Measurements from ENCODE around the gene RAB11FIP5. TPM values are rescaled to one million over a fixed set of nuclear protein-coding genes. Genes with fewer than 3 reads are reported as not detected.

The RAB11FIP5 gene
- total RNA-seq, 2 experiments from 2014 or later: 8.5 to 8.7 TPM

GRCh38 chr2:73117441-73117840 lies 4.7 kb upstream of the RAB11FIP5 start:
- no peak for DNase-seq
- Mint-ChIP-seq H3K4me1 (no peaks in the 10 kb centered on the region), H3K27me3 (peaks cover 21% of the 10 kb centered on the region), H3K9me3 (no peaks in the 10 kb centered on the region), H3K36me3 (ENCODE audit: low read depth) (no peaks in the 10 kb centered on the region), H3K4me3 (no peak overlapping the region), H3K27ac (no peak overlapping the region)
- ChIA-PET POLR2A (interaction anchor here (0.6 kb wide), 1 partner anchor 230 kb away, joined by 5 read pairs; no protein-coding TSS in a partner anchor), CTCF (no interaction called here)

GRCh38 chr2:73116182-73116960 lies 3.6 kb upstream of the RAB11FIP5 start:
- POLR2A ChIA-PET: no interaction called here
- H3K4me1 Mint-ChIP-seq: peaks cover 8% of the 10 kb centered on the region
- no peaks in the 10 kb centered on the region for H3K36me3 Mint-ChIP-seq (ENCODE audit: low read depth)
- CTCF ChIA-PET: no interaction called here
- no peak overlapping the region for H3K4me3 Mint-ChIP-seq
- DNase-seq: no peak
- no peaks in the 10 kb centered on the region for H3K9me3 Mint-ChIP-seq
- H3K27me3 Mint-ChIP-seq: peaks cover 25% of the 10 kb centered on the region
- no peak overlapping the region for H3K27ac Mint-ChIP-seq

- no peak for DNase-seq
- peaks cover 23% of the 10 kb centered on the region for H3K27me3 Mint-ChIP-seq
- ChIA-PET CTCF (no interaction called here), POLR2A (no interaction called here)
- H3K27ac Mint-ChIP-seq: no peak overlapping the region
- H3K4me1 Mint-ChIP-seq: peaks cover 18% of the 10 kb centered on the region
- H3K4me3 Mint-ChIP-seq: peak overlapping the region; percentile 34
- H3K9me3 Mint-ChIP-seq: no peaks in the 10 kb centered on the region
- H3K36me3 Mint-ChIP-seq (ENCODE audit: low read depth): no peaks in the 10 kb centered on the region
Measured at GRCh38 chr2:73114273-73114867, 1.6 kb upstream of the RAB11FIP5 start.

GRCh38 chr2:73112026-73112912 lies 479 bp downstream of the RAB11FIP5 start:
- H3K36me3 Mint-ChIP-seq (ENCODE audit: low read depth): no peaks in the 10 kb centered on the region
- H3K4me3 Mint-ChIP-seq: peak overlapping the region; percentile 79
- peaks cover 30% of the 10 kb centered on the region for H3K4me1 Mint-ChIP-seq
- peak overlapping the region; percentile 58 for H3K27ac Mint-ChIP-seq
- peaks cover 23% of the 10 kb centered on the region for H3K27me3 Mint-ChIP-seq
- POLR2A ChIA-PET: no interaction called here
- peak; percentile 13 for DNase-seq
- H3K9me3 Mint-ChIP-seq: no peaks in the 10 kb centered on the region
- CTCF ChIA-PET: interaction anchor here (0.5 to 1.8 kb wide), 3 partner anchors 65 to 521 kb away, joined by 3 to 6 read pairs (median 3); no protein-coding TSS in a partner anchor

GRCh38 chr2:73111073-73112025 lies 1.4 kb downstream of the RAB11FIP5 start:
- no peaks in the 10 kb centered on the region for H3K36me3 Mint-ChIP-seq (ENCODE audit: low read depth)
- ChIA-PET CTCF (interaction anchor here (1.2 to 1.8 kb wide), 3 partner anchors 14 to 66 kb away, joined by 5 to 6 read pairs (median 6); no protein-coding TSS in a partner anchor), POLR2A (no interaction called here)
- H3K9me3 Mint-ChIP-seq: no peaks in the 10 kb centered on the region
- H3K27me3 Mint-ChIP-seq: peaks cover 19% of the 10 kb centered on the region
- peak overlapping the region; percentile 79 for H3K4me3 Mint-ChIP-seq
- no peak for DNase-seq
- H3K27ac Mint-ChIP-seq: peak overlapping the region; percentile 58
- H3K4me1 Mint-ChIP-seq: peaks cover 37% of the 10 kb centered on the region

- ChIA-PET CTCF (interaction anchor here (1.2 to 1.5 kb wide), 2 partner anchors 13 to 67 kb away, joined by 5 to 6 read pairs; no protein-coding TSS in a partner anchor), POLR2A (no interaction called here)
- Mint-ChIP-seq H3K27ac (no peak overlapping the region), H3K4me1 (peaks cover 37% of the 10 kb centered on the region), H3K9me3 (no peaks in the 10 kb centered on the region), H3K4me3 (peak overlapping the region; percentile 79), H3K27me3 (peaks cover 17% of the 10 kb centered on the region), H3K36me3 (ENCODE audit: low read depth) (no peaks in the 10 kb centered on the region)
- no peak for DNase-seq
Measured at GRCh38 chr2:73110168-73111072, 2.3 kb downstream of the RAB11FIP5 start.

- H3K4me1 Mint-ChIP-seq: peaks cover 37% of the 10 kb centered on the region
- H3K4me3 Mint-ChIP-seq: no peak overlapping the region
- H3K9me3 Mint-ChIP-seq: no peaks in the 10 kb centered on the region
- no peak for DNase-seq
- no peaks in the 10 kb centered on the region for H3K36me3 Mint-ChIP-seq (ENCODE audit: low read depth)
- H3K27ac Mint-ChIP-seq: no peak overlapping the region
- CTCF ChIA-PET: interaction anchor here (0.7 to 1.2 kb wide), 2 partner anchors 21 to 25 kb away, joined by 3 to 4 read pairs; no protein-coding TSS in a partner anchor
- H3K27me3 Mint-ChIP-seq: peaks cover 13% of the 10 kb centered on the region
- POLR2A ChIA-PET: no interaction called here
Measured at GRCh38 chr2:73109431-73110167, 3.1 kb downstream of the RAB11FIP5 start.

- H3K4me1 Mint-ChIP-seq: peaks cover 50% of the 10 kb centered on the region
- H3K27ac Mint-ChIP-seq: peak overlapping the region; percentile 85
- H3K27me3 Mint-ChIP-seq: peaks cover 7% of the 10 kb centered on the region
- CTCF ChIA-PET: interaction anchor here (1.1 kb wide), 1 partner anchor 12 kb away, joined by 3 read pairs; no protein-coding TSS in a partner anchor
- POLR2A ChIA-PET: no interaction called here
- no peaks in the 10 kb centered on the region for H3K9me3 Mint-ChIP-seq
- peak overlapping the region; percentile 9 for H3K4me3 Mint-ChIP-seq
- H3K36me3 Mint-ChIP-seq (ENCODE audit: low read depth): no peaks in the 10 kb centered on the region
- DNase-seq: peak; percentile 17
Measured at GRCh38 chr2:73107211-73107926, 5.4 kb downstream of the RAB11FIP5 start.

- ChIA-PET CTCF (no interaction called here), POLR2A (no interaction called here)
- Mint-ChIP-seq H3K36me3 (ENCODE audit: low read depth) (no peaks in the 10 kb centered on the region), H3K27me3 (peaks cover 5% of the 10 kb centered on the region), H3K27ac (peak overlapping the region; percentile 85), H3K4me3 (no peak overlapping the region), H3K4me1 (peaks cover 46% of the 10 kb centered on the region), H3K9me3 (no peaks in the 10 kb centered on the region)
- DNase-seq: no peak
Measured at GRCh38 chr2:73106791-73107190, 6.0 kb downstream of the RAB11FIP5 start.

GRCh38 chr2:73105511-73105971 lies 7.2 kb downstream of the RAB11FIP5 start:
- H3K4me3 Mint-ChIP-seq: no peak overlapping the region
- peaks cover 36% of the 10 kb centered on the region for H3K4me1 Mint-ChIP-seq
- CTCF ChIA-PET: interaction anchor here (0.9 to 1.0 kb wide), 2 partner anchors 21 to 52 kb away, joined by 3 read pairs; no protein-coding TSS in a partner anchor
- H3K27me3 Mint-ChIP-seq: no peaks in the 10 kb centered on the region
- no peaks in the 10 kb centered on the region for H3K9me3 Mint-ChIP-seq
- no peaks in the 10 kb centered on the region for H3K36me3 Mint-ChIP-seq (ENCODE audit: low read depth)
- no peak overlapping the region for H3K27ac Mint-ChIP-seq
- POLR2A ChIA-PET: no interaction called here
- DNase-seq: no peak
